Activated T-cell treated with anti-CD3 and anti-CD28 coated beads for 1 hour (primary cell): ENCODE data around the gene EIF3CL.
"Not testable (repeated sequence)": the region's sequence is repeated elsewhere in the genome, so short reads cannot be mapped to it uniquely, and the experiment has no call there.

ENCODE experiments used
- DNase-seq: peaks from one replicate; pipeline ENCODE4 v3.0.0-alpha.2; 2020; ENCODE audit warnings: low read depth

Gene EIF3CL

GRCh38 chr16:28363408-28363807 lies 40.2 kb downstream of the EIF3CL start, which contains the start of gene NPIPB6:
Gene NPIPB6, minus strand, starts transcription at chr16:28363508. Its CDS starts 686 bp downstream, at chr16:28362822.
- not testable (repeated sequence) for DNase-seq

- not testable (repeated sequence) for DNase-seq
These were observed 41.0 kb downstream of the EIF3CL start for GRCh38 chr16:28362600-28362999.

- DNase-seq = not testable (repeated sequence)
These were observed 65.4 kb downstream of the EIF3CL start for GRCh38 chr16:28338230-28338629.

DNA sequence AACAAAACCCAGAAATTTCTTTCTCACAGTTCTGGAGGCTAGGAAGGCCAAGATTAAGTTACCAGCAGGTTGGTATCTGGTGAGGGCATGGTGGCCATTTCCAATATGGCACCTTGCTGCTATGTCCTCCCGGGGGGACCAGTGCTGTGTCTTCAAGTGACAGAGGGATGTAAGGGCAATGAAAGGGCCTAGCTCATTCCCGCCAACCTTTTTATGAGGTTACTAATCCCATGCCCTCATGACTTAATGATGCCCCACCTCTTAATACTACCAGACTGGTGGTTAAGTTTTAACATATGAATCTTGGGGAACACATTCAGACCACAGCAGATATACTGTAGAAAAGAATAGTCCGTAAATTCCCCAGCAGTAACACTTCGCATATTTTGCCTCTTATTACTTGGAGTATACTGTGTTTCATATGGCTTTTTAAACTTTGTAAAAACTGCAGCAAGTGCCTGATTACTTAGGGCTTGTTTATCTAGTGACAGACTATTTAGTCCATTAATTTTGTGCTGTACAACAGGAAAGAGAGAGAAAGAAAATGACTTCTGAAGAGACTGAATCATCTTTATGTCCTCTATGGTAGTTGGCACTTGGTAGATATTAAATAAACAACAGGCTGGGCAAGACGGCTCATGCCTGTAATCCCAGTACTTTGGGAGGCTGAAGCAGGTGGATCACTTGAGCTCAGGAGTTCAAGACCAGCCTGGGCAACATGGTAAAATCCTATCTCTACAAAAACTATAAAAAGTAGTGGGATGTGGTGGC lies 66.5 kb downstream of the EIF3CL start:
- not testable (repeated sequence) for DNase-seq

GRCh38 chr16:28335678-28336077 lies 68.0 kb downstream of the EIF3CL start:
- DNase-seq = not testable (repeated sequence)

DNA sequence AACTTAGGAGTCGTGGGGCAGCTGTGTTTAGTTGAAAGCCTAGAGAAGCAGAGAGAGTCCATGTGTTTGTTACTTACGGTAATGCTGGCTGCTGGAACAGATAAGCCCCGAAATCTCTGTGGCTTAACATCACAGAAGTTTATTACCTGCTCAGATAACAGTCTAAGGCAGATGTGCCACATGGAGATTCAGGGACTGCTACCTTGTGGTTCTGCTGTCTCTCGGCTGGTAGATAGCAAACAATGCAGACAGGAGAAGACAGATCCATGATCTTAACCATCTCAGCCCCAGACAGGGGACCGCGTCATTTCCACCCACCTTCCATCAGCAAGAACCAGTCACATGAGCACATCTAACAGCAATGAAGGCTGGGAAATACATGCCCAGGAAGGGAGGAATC lies 71.0 kb downstream of the EIF3CL start:
- not testable (repeated sequence) for DNase-seq

DNA sequence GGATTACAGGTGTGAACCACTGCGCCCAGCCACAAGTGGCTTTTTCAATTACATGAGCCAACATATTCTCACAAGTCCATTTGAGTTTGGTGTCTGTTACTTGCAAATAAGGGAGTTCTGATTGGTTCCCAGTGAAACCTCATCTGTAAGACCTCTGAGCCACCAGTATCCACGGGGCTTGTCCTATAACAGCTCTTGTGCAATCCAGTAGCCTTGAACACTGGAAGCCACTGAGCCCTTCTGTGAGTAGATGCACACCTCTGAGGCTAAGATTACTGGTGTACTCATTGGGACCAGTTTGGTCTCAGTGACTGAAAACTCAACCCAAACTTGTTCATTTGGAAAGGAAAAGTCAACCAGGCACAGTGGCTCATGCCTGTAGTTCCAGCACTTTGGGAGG lies 72.7 kb downstream of the EIF3CL start:
- DNase-seq = not testable (repeated sequence)

GRCh38 chr16:28330232-28330631 lies 73.4 kb downstream of the EIF3CL start:
- not testable (repeated sequence) for DNase-seq
